ENCODE measurements around the gene ZNF646. TPM values are rescaled to one million over a fixed set of nuclear protein-coding genes. Genes with fewer than 3 reads are reported as not detected.

Gene ZNF646
- total and polyA plus RNA-seq, 2 of the 13 experiments (the other 11 are each of a cell fraction or from before 2014, with no cell fraction given), result 3.4 to 10.9 TPM

- TF ChIP-seq, protein P1, sequence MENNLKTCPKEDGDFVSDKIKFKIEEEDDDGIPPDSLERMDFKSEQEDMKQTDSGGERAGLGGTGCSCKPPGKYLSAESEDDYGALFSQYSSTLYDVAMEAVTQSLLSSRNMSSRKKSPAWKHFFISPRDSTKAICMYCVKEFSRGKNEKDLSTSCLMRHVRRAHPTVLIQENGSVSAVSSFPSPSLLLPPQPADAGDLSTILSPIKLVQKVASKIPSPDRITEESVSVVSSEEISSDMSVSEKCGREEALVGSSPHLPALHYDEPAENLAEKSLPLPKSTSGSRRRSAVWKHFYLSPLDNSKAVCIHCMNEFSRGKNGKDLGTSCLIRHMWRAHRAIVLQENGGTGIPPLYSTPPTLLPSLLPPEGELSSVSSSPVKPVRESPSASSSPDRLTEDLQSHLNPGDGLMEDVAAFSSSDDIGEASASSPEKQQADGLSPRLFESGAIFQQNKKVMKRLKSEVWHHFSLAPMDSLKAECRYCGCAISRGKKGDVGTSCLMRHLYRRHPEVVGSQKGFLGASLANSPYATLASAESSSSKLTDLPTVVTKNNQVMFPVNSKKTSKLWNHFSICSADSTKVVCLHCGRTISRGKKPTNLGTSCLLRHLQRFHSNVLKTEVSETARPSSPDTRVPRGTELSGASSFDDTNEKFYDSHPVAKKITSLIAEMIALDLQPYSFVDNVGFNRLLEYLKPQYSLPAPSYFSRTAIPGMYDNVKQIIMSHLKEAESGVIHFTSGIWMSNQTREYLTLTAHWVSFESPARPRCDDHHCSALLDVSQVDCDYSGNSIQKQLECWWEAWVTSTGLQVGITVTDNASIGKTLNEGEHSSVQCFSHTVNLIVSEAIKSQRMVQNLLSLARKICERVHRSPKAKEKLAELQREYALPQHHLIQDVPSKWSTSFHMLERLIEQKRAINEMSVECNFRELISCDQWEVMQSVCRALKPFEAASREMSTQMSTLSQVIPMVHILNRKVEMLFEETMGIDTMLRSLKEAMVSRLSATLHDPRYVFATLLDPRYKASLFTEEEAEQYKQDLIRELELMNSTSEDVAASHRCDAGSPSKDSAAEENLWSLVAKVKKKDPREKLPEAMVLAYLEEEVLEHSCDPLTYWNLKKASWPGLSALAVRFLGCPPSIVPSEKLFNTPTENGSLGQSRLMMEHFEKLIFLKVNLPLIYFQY (CRISPR knock-in tag; IDR thresholded peaks at IDR 0.05; ENCODE audit: borderline replicate concordance), result peak; percentile 69; the same call in 1 of the 2 replicates
- TF ChIP-seq EEA1 (CRISPR knock-in tag; IDR thresholded peaks at IDR 0.05; ENCODE audit: borderline replicate concordance) (no peak), ZNF282 (IDR thresholded peaks at IDR 0.05; ENCODE audit: partially characterized antibody) (no peak), ZFP36 (IDR thresholded peaks at IDR 0.05; ENCODE audit: borderline replicate concordance, low read depth, low read length, partially characterized antibody) (no peak), BCL6 (CRISPR knock-in tag; IDR thresholded peaks at IDR 0.05) (no peak), TAF1 (CRISPR knock-in tag; IDR thresholded peaks at IDR 0.05) (peak; percentile 78), IKZF4 (CRISPR knock-in tag; IDR thresholded peaks at IDR 0.05; ENCODE audit: borderline replicate concordance, low read depth, not compliant biosample characterization) (peak; percentile 93), ZFP1 (CRISPR knock-in tag; IDR thresholded peaks at IDR 0.05) (no peak), SOX13 (IDR thresholded peaks at IDR 0.05) (no peak), SOX13 (CRISPR knock-in tag; conservative IDR thresholded peaks at IDR 0.05 in 1 of 2, IDR thresholded peaks at IDR 0.05 in 1 of 2) (peak in 1 of 2 experiments; percentile 43; a peak in 2 of 4 replicates), ZNF205 (CRISPR knock-in tag; IDR thresholded peaks at IDR 0.05) (no peak), AGO2 (optimal IDR thresholded peaks at IDR 0.05; ENCODE audit: low read depth, low read length) (peak; percentile 77), HNF4A (CRISPR knock-in tag; IDR thresholded peaks at IDR 0.05) (peak; percentile 82), ZNF557 (CRISPR knock-in tag; IDR thresholded peaks at IDR 0.05) (0 out of 2 replicates have a peak, but pooled peaks have one; percentile 75), ZNF672 (CRISPR knock-in tag; IDR thresholded peaks at IDR 0.05) (0 out of 2 replicates have a peak, but pooled peaks have one; percentile 26), TBP (CRISPR knock-in tag; IDR thresholded peaks at IDR 0.05) (no peak), ARNT2 (CRISPR knock-in tag; IDR thresholded peaks at IDR 0.05; ENCODE audit: low read depth) (peak; percentile 57; the same call in 1 of the 2 replicates), NR2F6 (IDR thresholded peaks at IDR 0.05) (no peak), NR2F6 (CRISPR knock-in tag; IDR thresholded peaks at IDR 0.05) (0 out of 2 replicates have a peak, but pooled peaks have one; percentile 48), ZNF619 (CRISPR knock-in tag; IDR thresholded peaks at IDR 0.05) (no peak; the same call in 1 of the 2 replicates), SNAI1 (CRISPR knock-in tag; IDR thresholded peaks at IDR 0.05; ENCODE audit: borderline replicate concordance) (peak; percentile 81; the same call in 1 of the 2 replicates), ZFX (CRISPR knock-in tag; IDR thresholded peaks at IDR 0.05; ENCODE audit: low read depth) (peak; percentile 37), SNRNP70 (IDR thresholded peaks at IDR 0.05; ENCODE audit: low read depth, low read length) (no peak), ZNF264 (CRISPR knock-in tag; IDR thresholded peaks at IDR 0.05) (peak; percentile 74; the same call in 1 of the 2 replicates), CREM (IDR thresholded peaks at IDR 0.05) (peak; percentile 73; the same call in 1 of the 2 replicates), CREM (CRISPR knock-in tag; IDR thresholded peaks at IDR 0.05) (no peak), U2AF2 (IDR thresholded peaks at IDR 0.05; ENCODE audit: low read depth, low read length) (no peak), AKAP8 (CRISPR knock-in tag; IDR thresholded peaks at IDR 0.05) (0 out of 2 replicates have a peak, but pooled peaks have one; percentile 14)
Observed at GRCh38 chr16:31033709-31034492, 40.3 kb upstream of the ZNF646 start (continued).
